Measurements from ENCODE around the gene RNF222.
"Not testable (repeated sequence)": the region's sequence is repeated elsewhere in the genome, so short reads cannot be mapped to it uniquely, and the experiment has no call there.

RNF222 gene

GRCh38 chr17:8392274-8392673 lies 5.4 kb downstream of the RNF222 start:
- no peak overlapping the region for H3K9ac ChIP-seq (ENCODE audit: low read depth, low read length)

GRCh38 chr17:8391711-8392110 lies 5.9 kb downstream of the RNF222 start:
- no peaks in the 10 kb centered on the region for H3K9me3 ChIP-seq (replicated peaks; ENCODE audit: low read length)
- no peaks in the 10 kb centered on the region for H3K36me3 ChIP-seq (ENCODE audit: insufficient read depth, low read length)
- no peak overlapping the region for H3K4me3 ChIP-seq (ENCODE audit: low read length)
- H3K4me1 ChIP-seq (ENCODE audit: control insufficient read depth, insufficient read depth, low read length), result peaks cover 23% of the 10 kb centered on the region
- no peak overlapping the region for H3K9ac ChIP-seq (ENCODE audit: low read depth, low read length)
- H3K27me3 ChIP-seq (ENCODE audit: control insufficient read depth, insufficient read depth, low read length), result peaks cover 20% of the 10 kb centered on the region
- H3K4me2 ChIP-seq (ENCODE audit: low read length), result peak overlapping the region; percentile 22

More at GRCh38 chr17:8392274-8392673, 5.4 kb downstream of the RNF222 start:
- Histone ChIP-seq H3K36me3 (ENCODE audit: insufficient read depth, low read length) (no peaks in the 10 kb centered on the region), H3K4me2 (ENCODE audit: low read length) (no peak overlapping the region), H3K4me3 (ENCODE audit: low read length) (no peak overlapping the region), H3K27me3 (ENCODE audit: control insufficient read depth, insufficient read depth, low read length) (peaks cover 26% of the 10 kb centered on the region), H3K9me3 (replicated peaks; ENCODE audit: low read length) (no peaks in the 10 kb centered on the region), H3K4me1 (ENCODE audit: control insufficient read depth, insufficient read depth, low read length) (peaks cover 23% of the 10 kb centered on the region)

GRCh38 chr17:8387914-8388651 lies 9.5 kb downstream of the RNF222 start:
- Histone ChIP-seq H3K9ac (ENCODE audit: low read depth, low read length) (no peak overlapping the region), H3K36me3 (ENCODE audit: insufficient read depth, low read length) (no peaks in the 10 kb centered on the region), H3K4me3 (ENCODE audit: low read length) (no peak overlapping the region), H3K27me3 (ENCODE audit: control insufficient read depth, insufficient read depth, low read length) (no peaks in the 10 kb centered on the region), H3K4me1 (ENCODE audit: control insufficient read depth, insufficient read depth, low read length) (peaks cover 27% of the 10 kb centered on the region), H3K4me2 (ENCODE audit: low read length) (no peak overlapping the region), H3K9me3 (replicated peaks; ENCODE audit: low read length) (no peaks in the 10 kb centered on the region)

GRCh38 chr17:8386841-8387240 lies 10.8 kb downstream of the RNF222 start:
- no peaks in the 10 kb centered on the region for H3K27me3 ChIP-seq (ENCODE audit: control insufficient read depth, insufficient read depth, low read length)
- no peak overlapping the region for H3K9ac ChIP-seq (ENCODE audit: low read depth, low read length)
- no peaks in the 10 kb centered on the region for H3K9me3 ChIP-seq (replicated peaks; ENCODE audit: low read length)
- H3K36me3 ChIP-seq (ENCODE audit: insufficient read depth, low read length), result peaks cover 7% of the 10 kb centered on the region
- no peak overlapping the region for H3K4me3 ChIP-seq (ENCODE audit: low read length)
- no peak overlapping the region for H3K4me2 ChIP-seq (ENCODE audit: low read length)
- H3K4me1 ChIP-seq (ENCODE audit: control insufficient read depth, insufficient read depth, low read length), result peaks cover 23% of the 10 kb centered on the region

- H3K4me1 ChIP-seq (ENCODE audit: control insufficient read depth, insufficient read depth, low read length), result peaks cover 33% of the 10 kb centered on the region
- H3K9me3 ChIP-seq (replicated peaks; ENCODE audit: low read length), result no peaks in the 10 kb centered on the region
- peaks cover 26% of the 10 kb centered on the region for H3K36me3 ChIP-seq (ENCODE audit: insufficient read depth, low read length)
- H3K27me3 ChIP-seq (ENCODE audit: control insufficient read depth, insufficient read depth, low read length), result no peaks in the 10 kb centered on the region
- H3K9ac ChIP-seq (ENCODE audit: low read depth, low read length), result peak overlapping the region; percentile 90
- H3K4me3 ChIP-seq (ENCODE audit: low read length), result peak overlapping the region; percentile 24
- H3K4me2 ChIP-seq (ENCODE audit: low read length), result peak overlapping the region; percentile 89
Observed at GRCh38 chr17:8384801-8385378, 12.7 kb downstream of the RNF222 start.

- Histone ChIP-seq H3K4me2 (ENCODE audit: low read length) (peak within 1 kb of the TSS; percentile 89), H3K4me1 (ENCODE audit: control insufficient read depth, insufficient read depth, low read length) (peaks cover 33% of the 10 kb centered on the region), H3K36me3 (ENCODE audit: insufficient read depth, low read length) (peaks cover 42% of the 10 kb centered on the region), H3K9ac (ENCODE audit: low read depth, low read length) (peak within 1 kb of the TSS; percentile 97), H3K9me3 (replicated peaks; ENCODE audit: low read length) (no peaks in the 10 kb centered on the region), H3K27me3 (ENCODE audit: control insufficient read depth, insufficient read depth, low read length) (no peaks in the 10 kb centered on the region), H3K4me3 (ENCODE audit: low read length) (peak within 1 kb of the TSS; percentile 88)
Observed at GRCh38 chr17:8383143-8383822, 14.3 kb downstream of the RNF222 start, which contains the start of gene RPL26. Gene RPL26, minus strand, starts transcription at chr17:8383193. Its CDS starts 883 bp downstream, at chr17:8382310.

GRCh38 chr17:8382880-8383142 lies 14.8 kb downstream of the RNF222 start:
- Histone ChIP-seq H3K4me3 (ENCODE audit: low read length) (peak overlapping the region; percentile 88), H3K9ac (ENCODE audit: low read depth, low read length) (peak overlapping the region; percentile 97), H3K27me3 (ENCODE audit: control insufficient read depth, insufficient read depth, low read length) (no peaks in the 10 kb centered on the region), H3K36me3 (ENCODE audit: insufficient read depth, low read length) (peaks cover 46% of the 10 kb centered on the region), H3K4me2 (ENCODE audit: low read length) (peak overlapping the region; percentile 89), H3K4me1 (ENCODE audit: control insufficient read depth, insufficient read depth, low read length) (peaks cover 33% of the 10 kb centered on the region), H3K9me3 (replicated peaks; ENCODE audit: low read length) (no peaks in the 10 kb centered on the region)

- H3K4me1 ChIP-seq (ENCODE audit: control insufficient read depth, insufficient read depth, low read length), result peaks cover 33% of the 10 kb centered on the region
- H3K4me3 ChIP-seq (ENCODE audit: low read length), result peak overlapping the region; percentile 88
- H3K4me2 ChIP-seq (ENCODE audit: low read length), result peak overlapping the region; percentile 89
- no peaks in the 10 kb centered on the region for H3K27me3 ChIP-seq (ENCODE audit: control insufficient read depth, insufficient read depth, low read length)
- peak overlapping the region; percentile 97 for H3K9ac ChIP-seq (ENCODE audit: low read depth, low read length)
- H3K36me3 ChIP-seq (ENCODE audit: insufficient read depth, low read length), result peaks cover 52% of the 10 kb centered on the region
- H3K9me3 ChIP-seq (replicated peaks; ENCODE audit: low read length), result no peaks in the 10 kb centered on the region
Observed at GRCh38 chr17:8382052-8382879, 15.4 kb downstream of the RNF222 start.

- Histone ChIP-seq H3K27me3 (ENCODE audit: control insufficient read depth, insufficient read depth, low read length) (no peaks in the 10 kb centered on the region), H3K4me1 (ENCODE audit: control insufficient read depth, insufficient read depth, low read length) (peaks cover 40% of the 10 kb centered on the region), H3K4me3 (ENCODE audit: low read length) (peak overlapping the region; percentile 36), H3K4me2 (ENCODE audit: low read length) (peak overlapping the region; percentile 89), H3K36me3 (ENCODE audit: insufficient read depth, low read length) (peaks cover 57% of the 10 kb centered on the region), H3K9ac (ENCODE audit: low read depth, low read length) (peak overlapping the region; percentile 97), H3K9me3 (replicated peaks; ENCODE audit: low read length) (no peaks in the 10 kb centered on the region)
Observed at GRCh38 chr17:8380049-8380448, 17.6 kb downstream of the RNF222 start.

GRCh38 chr17:8378117-8378516 lies 19.5 kb downstream of the RNF222 start:
- not testable (repeated sequence) for H3K4me2 ChIP-seq (ENCODE audit: low read length); H3K9me3 ChIP-seq (replicated peaks; ENCODE audit: low read length); H3K27me3 ChIP-seq (ENCODE audit: control insufficient read depth, insufficient read depth, low read length); H3K4me3 ChIP-seq (ENCODE audit: low read length); H3K9ac ChIP-seq (ENCODE audit: low read depth, low read length)
- Histone ChIP-seq H3K4me1 (ENCODE audit: control insufficient read depth, insufficient read depth, low read length) (peaks cover 30% of the 10 kb centered on the region), H3K36me3 (ENCODE audit: insufficient read depth, low read length) (peaks cover 57% of the 10 kb centered on the region)

GRCh38 chr17:8377422-8377821 lies 20.2 kb downstream of the RNF222 start:
- H3K27me3 ChIP-seq (ENCODE audit: control insufficient read depth, insufficient read depth, low read length), result no peaks in the 10 kb centered on the region
- H3K36me3 ChIP-seq (ENCODE audit: insufficient read depth, low read length), result peaks cover 56% of the 10 kb centered on the region

More at GRCh38 chr17:8377422-8377821, 20.2 kb downstream of the RNF222 start:
- H3K9ac ChIP-seq (ENCODE audit: low read depth, low read length), result no peak overlapping the region
- H3K4me2 ChIP-seq (ENCODE audit: low read length), result no peak overlapping the region
- H3K4me3 ChIP-seq (ENCODE audit: low read length), result no peak overlapping the region
- peaks cover 30% of the 10 kb centered on the region for H3K4me1 ChIP-seq (ENCODE audit: control insufficient read depth, insufficient read depth, low read length)
- H3K9me3 ChIP-seq (replicated peaks; ENCODE audit: low read length), result no peaks in the 10 kb centered on the region
